NCI-H82 treated with DMSO at 0.1 percent for 48 hours (cell line): ENCODE measurements around the gene TANGO6.

Experiments used
- DNase-seq: peaks from one replicate; lab custom pipeline; 2025; ENCODE audit not compliant: unreplicated experiment; lab: John Stamatoyannopoulos, UW

TANGO6 gene

DNA sequence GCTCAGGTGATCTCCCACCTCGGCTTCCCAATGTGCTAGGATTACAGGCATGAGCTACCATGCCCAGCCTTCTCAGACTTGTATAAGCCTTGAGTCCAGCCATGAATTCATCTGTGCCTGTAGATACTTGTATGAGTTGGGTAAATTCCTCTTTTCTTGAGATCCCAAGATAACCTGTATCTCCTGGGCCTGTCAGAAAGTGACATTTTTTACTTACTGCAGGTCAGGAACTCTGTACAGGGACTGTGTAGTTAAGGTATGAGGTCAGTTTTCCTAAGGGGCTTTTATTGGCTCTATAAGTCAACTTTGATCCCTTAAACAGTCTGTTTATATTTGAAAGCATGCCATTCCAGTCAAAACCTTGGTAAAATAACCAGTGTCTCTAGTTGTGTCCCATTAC, 155.8 kb downstream of the TANGO6 start:
- DNase-seq, result no peak

DNA sequence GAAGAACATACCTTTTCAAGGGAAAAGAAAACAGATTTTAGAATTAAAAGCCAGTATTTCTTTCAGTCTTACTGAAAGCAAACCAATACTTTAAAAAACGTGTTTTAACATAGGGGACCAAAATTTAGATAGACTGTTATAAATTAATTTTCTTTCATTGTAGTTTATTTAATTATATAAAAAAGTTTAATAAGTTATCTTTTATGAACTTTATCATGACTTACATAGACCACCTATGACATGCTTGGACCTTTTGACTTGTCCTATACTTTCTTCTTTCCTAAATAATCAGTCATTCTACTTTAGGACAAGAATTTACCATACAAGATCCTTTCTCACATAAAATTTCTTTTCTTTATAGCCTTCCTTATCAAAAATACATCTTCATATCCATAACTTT, 160.2 kb downstream of the TANGO6 start:
- DNase-seq, result no peak

DNA sequence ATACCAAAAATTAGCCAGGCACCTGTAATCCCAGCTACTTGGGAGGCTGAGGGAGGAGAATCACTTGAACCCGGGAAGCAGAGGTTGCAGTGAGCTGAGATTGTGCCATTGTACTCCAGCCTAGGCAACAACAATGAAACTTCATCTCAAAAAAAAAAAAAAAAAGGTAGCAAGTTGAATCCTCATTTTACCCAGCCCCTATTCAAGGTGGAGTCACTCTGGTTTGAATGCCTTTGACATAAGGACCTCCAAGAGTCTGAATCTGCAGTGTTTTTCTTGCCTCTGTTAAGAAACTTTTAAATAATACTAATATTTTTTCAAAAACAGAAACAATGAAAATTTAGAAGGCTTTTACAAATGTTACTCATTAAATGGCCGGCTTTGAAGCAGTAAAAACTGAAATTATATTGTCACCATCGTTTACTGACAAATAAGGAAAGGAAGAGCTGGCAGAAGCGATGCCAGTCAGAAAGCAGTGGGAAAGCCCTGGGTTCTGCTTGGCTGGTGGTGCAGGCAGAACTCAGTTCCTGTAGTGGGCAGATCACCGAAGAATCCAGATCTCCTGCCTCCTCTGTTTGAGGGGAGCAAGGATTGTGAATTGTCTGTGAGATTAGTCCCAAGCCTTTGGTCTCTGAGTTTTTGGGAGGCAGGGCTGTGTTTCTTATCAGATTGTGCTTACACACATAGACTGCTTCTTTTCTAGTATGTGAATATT, 162.5 kb downstream of the TANGO6 start:
- DNase-seq, result no peak

DNA sequence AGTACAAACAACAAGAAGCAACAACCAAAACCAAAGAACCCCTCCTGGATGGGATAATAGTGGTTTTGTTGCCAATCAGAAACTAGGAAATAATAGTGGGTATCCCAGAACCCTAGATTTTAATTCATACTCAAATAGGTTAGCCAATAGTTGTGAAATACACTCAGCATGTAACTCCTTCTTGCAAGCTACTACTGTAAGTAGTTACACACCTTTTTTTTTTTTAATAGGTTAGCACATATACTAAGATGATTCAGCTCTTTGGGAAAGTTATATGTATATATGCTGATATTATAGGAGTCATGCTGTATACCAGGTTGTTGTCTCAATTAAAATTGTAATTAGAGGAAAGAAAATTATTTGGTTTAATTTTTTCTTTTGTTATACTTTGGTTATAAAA, 169.6 kb downstream of the TANGO6 start:
- DNase-seq, result no peak

DNA sequence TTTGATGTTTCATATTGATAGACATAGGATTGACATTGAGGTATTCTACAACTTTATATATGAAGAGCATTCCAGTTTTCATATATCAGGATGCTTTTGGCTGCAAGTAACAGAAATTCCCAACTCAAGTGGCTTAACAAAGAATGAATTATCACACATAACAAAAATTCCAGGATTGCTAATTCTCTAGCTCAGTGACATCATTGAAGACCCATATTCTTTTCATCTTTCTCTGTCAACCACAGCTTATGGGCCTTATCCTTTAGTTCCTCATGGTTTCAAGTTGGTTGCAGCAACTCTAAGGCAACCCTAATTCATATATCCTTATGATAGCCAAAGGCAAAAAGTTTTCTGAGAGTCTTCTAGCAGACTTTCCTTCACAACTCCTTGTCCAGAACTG, 170.7 kb downstream of the TANGO6 start:
- no peak for DNase-seq

DNA sequence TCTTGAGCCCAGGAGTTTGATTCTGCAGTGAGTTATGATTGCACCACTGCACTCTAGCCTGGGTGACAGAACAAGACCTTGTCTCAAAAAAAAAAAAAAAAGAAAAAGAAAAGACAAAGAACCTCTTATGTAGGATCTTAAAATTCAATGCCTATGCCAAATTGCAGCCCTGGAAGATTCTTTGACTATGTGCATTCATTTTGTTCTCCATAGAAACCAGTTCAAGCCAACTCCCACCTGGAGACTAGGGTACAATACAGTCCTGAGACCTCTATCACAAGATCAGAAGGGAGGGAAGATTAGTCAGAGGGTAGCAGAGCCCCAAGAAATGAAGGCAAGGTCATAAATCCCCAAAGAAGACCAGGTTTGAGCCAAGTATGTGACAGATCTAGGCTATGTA, 171.5 kb downstream of the TANGO6 start:
- DNase-seq, result no peak

DNA sequence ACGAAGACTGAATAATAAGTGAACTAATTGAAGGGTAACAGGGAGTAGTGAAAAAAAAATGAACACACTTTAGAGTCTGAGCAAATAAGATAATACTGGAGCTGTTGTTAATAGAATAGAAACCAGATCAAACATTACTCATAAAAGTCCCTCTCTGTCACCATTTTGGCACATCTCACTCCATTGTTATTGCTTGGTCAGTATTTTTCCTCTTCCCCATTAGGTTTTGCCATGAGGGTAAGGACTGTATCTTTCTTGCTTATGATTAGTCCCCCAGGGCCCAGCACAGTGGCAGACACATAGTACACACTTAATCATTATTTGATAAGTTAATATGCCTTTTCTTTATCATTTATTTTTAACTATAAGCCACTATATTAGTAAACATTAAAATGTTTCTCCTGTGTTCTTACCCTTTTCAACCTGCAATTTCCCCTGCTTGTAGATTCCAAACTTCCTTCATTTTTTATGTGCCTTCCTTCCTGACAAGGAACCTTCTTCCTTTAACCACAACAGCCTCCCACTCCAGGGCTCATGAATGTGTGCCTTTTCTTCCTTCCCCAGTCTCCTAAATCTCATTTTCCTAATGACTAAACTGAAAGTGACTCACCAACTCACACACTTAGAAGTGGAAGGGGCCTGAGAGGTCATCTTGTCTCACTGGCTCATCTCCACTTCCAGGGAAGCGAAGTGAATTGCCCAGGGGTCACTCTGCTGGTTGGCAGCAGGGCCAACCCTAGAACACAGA, 173.9 kb downstream of the TANGO6 start:
- DNase-seq, result no peak

DNA sequence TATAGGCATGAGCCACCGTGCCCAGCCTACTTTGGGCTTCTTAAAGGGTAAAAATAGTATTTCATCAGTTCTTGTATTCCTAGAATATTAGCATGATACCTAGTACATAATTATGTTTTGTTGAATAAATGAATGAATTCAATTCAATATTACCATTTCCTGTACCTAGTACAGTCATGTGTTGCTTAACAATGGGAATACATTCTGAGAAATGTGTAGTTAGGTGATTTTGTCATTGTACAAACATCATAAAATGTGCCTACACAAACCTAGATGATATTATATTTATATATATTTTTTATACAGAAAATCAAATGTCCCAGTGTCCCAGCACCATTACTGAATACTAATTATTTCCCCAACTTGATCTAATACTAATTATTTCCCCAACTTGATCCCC, 176.5 kb downstream of the TANGO6 start:
- no peak for DNase-seq

DNA sequence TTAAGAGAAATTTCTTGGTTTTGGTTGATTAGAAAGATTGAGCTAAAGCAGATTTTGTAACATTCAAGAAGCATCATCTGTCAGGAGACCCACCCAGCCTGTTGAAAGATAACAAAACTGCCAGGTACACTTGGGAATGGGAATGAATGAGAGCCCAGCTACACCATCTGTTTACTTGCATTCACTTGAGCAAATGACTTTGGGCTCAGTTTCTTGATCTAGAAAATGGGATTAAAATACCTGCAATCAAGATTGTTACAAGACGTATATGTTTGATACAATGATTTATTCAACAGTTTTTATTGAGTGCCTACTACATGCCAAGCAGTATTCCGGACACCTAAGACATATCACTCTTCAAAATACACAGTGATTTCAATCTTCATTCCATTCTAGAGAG, 185.8 kb downstream of the TANGO6 start:
- no peak for DNase-seq

DNA sequence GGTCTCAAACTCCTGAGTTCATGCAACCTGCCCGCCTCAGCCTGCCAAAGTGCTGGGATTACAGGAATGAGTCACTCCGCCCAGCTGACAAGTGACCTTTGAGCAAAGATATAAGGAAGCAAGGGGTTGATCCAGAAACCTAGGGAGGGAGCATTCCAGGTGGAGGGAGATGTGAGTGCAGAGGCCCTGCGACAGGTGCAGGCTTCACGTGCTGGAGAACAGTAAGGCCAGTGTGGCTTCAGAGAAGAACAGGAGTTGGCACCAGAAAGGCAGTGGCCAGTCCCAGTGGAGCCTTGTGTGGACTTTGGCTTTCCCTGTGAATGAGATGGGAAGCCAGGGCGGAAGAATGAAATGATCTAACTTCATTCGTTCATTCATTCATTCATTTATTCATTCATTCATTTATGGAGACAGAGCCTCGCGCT, 188.6 kb downstream of the TANGO6 start:
- DNase-seq, result no peak

DNA sequence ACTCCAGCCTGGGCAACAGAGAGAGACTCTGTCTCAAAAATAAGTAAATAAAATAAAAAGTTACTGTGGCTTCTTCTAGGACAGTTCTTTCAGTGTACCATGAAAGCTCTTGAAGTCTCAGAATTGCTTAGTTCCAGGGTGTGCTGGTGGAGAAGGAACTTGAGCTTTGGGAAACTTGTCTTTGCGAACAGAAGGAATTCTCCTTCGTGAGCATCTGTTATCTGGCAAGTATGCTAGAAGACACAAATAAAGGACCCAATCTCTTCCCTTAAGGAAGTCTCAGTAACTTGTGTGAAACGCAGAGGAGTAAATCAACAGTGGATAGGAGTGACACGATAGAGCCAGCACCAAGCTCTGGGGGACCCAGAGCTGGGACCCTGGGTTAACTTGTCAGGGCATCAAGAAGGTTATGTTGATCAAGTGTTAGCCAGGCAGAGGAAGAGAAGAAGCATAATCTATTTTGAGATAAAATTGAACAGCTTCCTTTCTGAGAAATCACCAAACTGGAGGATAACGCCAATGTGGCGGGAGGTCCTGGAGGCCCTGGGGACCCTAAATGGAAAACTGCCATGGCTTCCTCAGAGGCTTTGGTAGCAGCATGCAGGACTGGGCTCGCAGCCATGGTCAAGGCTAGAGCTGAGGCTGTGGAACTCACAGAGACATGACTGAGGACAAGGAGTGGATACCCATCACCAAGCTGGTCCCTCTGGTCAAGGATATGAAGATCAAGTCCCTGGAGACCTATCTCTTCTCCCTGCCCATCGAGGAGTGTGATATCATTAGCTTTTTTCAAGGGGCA, 190.0 kb downstream of the TANGO6 start:
- no peak for DNase-seq

DNA sequence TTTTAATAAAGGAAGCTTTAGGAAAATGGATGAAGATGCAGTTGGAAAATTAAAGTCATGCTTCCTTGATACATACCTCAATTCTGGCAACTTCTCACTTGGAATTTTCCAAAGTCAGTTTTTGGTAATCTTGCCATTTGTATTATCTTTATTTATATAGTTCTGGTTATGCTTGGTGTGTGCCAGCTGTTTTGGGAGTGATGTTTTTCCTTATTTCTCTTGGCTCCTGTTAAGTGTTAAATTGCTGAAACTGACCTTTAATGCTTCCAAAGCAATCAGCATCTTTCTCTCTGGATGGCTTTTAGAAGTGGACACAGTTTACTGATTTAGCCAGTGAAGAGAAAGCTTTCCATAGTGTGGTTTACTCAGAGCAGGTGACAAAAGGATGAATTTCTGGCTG, 192.0 kb downstream of the TANGO6 start:
- DNase-seq, result no peak

DNA sequence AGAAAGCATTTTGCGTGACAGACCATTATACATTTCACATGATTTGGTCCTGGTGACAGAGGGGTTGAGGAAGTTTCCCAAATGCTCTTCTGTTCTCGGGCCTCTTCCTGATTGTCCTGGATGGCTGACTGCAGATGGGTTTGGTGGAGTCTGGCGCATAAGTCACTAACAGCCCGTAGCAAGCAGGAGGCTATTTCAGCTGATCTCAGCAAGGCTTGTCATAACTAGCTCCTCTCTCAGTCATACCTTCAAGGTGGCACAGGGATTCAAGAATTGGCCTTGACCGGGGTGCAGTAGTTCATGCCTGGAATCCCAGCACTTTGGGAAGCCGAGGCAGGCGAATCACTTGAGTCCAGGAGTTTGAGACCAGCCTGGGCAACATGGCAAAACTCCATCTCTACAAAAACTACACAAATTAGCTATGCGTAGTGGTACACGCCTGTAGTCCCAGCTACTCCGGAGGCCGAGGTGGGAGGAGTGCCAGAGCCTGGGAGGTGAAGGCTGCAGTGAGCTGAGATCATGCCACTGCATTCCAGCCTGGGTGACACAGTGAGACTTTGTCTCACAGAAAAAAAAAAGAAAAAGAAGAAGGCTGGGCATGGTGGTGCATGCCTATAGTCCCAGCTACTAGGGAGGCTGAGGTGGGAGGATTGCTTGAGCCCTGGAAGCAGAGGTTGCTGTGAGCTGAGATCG, 193.2 kb downstream of the TANGO6 start:
- no peak for DNase-seq

DNA sequence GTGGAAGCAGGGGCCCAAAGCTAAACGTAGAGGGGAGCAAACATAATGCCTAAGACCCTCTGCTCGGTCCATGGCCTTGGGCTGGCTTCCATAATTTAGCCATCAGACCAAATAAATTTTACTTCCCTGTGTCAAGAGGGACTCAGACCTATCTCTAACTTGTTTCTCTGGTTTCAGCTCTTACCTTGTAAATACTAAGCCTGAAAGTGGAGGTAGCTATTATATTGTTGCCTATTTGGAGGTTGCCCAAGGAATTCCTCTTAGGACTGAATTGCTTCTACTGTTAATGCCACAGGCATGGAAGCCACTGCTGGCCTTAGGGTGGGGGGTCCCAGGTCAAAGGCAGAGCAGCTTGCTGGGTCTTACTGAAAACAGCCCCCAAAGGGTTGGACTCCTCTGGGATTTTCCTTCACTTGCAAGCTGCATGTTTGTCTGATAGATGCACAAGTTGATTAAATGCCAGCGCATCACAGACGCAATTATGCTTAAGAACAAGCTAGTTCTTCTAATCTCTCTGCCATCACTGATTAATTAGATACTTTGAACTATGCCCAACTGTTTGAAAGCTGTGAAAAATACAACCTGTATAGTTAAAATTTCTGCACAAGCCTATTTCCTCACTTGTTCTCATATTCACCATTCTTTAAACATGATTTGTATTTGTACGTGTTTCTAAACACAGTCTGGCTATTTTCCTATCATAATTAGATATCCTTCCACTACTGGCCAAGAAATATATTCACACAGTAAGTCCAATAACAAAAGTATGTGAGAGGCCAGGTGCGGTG, 194.2 kb downstream of the TANGO6 start:
- no peak for DNase-seq

DNA sequence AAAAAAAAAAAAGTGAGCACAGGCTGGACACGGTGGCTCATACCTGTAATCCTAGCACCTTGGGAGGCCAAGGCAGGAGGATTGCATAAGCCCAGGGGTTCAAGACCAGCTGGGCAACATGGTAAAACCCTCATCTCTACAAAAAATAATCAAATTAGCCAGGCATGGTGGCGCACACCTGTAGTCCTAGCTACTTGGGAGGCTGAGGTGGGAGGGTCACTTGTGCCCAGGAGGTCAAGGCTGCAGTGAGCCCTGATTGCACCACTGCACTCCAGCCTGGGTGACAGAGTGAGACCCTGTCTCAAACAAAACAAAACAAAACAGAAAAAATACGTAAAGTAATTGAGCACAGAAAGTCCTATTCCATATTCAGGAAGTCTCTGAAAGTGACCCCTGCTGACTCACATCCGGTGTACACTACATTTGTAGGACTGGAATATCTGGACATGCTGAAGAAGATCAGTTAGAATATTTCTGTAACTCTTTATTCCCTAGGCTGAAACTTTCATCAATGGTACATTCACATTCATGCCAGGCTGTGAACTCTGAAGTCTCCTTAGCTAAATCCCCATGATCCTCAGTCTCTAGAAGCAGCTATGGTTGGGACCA, 196.1 kb downstream of the TANGO6 start:
- DNase-seq, result no peak

DNA sequence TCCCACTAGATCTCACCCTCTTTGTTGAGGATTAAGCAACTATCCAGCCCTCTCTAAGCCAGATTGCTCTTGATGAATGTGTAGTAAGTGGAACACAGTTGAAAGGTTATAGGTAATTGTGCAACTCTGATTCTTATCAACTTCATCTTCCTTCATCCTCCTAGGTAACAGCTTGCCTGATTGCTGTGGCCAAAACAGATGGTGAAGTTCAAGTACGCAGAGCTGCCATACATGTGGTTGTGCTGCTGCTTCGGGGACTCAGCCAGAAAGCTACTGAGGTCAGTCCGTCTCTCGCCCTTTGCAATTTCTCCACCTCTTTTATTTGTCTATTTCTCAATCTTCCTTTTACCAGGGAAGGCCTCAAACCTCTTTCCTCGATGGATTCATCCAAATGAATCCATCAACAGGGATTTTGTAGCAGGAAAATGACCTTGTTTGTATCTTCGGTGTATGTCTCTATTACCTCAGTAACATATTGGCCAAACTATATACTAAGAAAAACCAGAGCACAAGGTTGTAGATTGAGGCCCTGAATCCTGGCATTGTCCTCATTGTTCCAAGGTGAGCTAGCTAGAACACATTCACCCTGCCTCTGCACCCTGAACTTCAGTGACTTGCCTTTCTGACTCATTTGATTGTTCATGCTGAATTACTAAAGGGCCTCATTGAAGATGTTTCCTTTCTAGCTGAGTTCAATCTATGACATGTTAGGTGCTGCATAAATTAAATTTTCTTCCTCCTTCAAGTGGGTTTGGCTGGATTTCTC, 197.0 kb downstream of the TANGO6 start:
- peak; percentile 9 for DNase-seq

DNA sequence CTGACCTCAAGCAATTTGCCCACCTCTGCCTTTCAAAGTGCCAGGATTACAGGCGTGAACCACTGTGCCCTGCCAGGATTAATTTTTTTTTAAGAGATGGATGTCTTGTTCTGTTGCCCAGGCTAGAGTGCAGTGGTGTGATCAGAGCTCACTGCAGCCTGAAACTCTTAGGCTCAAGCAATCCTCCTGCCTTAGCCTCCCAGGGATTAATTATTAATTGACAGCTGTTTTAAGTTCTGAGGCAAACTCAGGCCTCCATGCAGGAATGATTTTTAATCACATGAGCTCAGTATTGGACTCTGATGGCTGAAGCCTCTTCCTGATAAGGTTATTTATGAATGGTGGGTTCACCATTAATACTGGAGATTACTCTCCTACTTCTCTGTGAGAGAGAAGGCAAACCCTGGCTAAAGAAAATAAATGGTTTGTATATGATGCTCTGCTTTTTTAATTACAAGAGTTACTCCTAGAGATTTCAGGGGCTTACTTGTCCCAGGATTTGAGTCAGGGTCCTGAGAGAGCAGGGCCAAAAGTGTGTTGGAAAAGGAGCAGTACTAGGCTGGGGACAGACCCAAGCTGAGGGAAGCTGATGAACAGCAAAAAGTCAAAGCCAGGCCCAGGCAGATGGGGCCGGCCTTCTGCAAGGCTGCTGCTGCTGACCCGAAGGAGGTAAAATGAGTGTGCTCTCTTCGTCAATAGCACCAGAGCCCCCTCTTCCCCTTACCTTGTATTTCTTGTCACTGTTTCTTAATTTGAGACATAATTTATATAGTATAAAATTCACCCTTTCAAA, 205.2 kb downstream of the TANGO6 start:
- DNase-seq, result peak; percentile 8

DNA sequence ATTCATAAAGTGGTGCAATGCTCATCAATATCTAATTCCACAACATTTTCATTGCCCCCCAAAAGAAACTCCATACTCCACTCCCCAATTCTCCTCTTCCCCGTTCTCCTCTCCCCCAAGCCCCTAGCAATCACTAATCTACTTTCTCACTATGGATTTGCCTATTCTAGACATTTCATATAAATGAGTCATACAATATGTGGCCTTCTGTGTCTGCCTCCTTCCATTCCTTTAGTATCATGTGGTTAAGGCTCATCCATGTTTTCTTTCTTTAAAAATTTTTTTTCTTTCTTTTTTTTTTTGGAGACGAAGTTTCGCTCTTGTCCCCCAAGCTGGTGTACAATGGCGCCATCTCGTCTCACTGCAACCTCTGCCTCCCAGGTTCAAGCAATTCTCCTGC, 205.8 kb downstream of the TANGO6 start:
- DNase-seq, result no peak
